Smooth muscle cell (in vitro differentiated cells): ENCODE results near the gene RBP2. TPM values are rescaled to one million over a fixed set of nuclear protein-coding genes. Genes with fewer than 3 reads are reported as not detected.

Source experiments
- DNase-seq: peaks from one replicate; lab custom pipeline; 2025; ENCODE audit not compliant: unreplicated experiment; lab: John Stamatoyannopoulos, UW
- H2AFZ ChIP-seq: fragments of 200-600 bp; sonication (generic); 2 replicates; pipeline ENCODE4 v1.6.0; 2016; ENCODE audit warnings: antibody characterized with exemption, low read depth, mild to moderate bottlenecking
- H3F3A ChIP-seq: fragments of 200-600 bp; sonication (generic); 2 replicates; pipeline ENCODE4 v1.6.0; 2017; ENCODE audit warnings: antibody characterized with exemption, low read depth
- H3K27ac ChIP-seq: fragments of 200-600 bp; sonication (generic); 2 replicates; pipeline ENCODE4 v1.5.1; 2016; ENCODE audit warnings: low read depth, mild to moderate bottlenecking
- H3K27me3 ChIP-seq: fragments of 200-600 bp; sonication (generic); 2 replicates; pipeline ENCODE4 v1.6.1; 2016; ENCODE audit warnings: low read depth, mild to moderate bottlenecking
- H3K36me3 ChIP-seq: fragments of 200-600 bp; sonication (generic); 2 replicates; pipeline ENCODE4 v1.5.1; 2016; ENCODE audit warnings: low read depth
- H3K4me1 ChIP-seq: fragments of 200-600 bp; sonication (generic); 2 replicates; pipeline ENCODE4 v1.5.1; 2016; ENCODE audit warnings: low read depth
- H3K4me2 ChIP-seq: fragments of 200-600 bp; sonication (generic); 2 replicates; pipeline ENCODE4 v1.6.0; 2016; ENCODE audit warnings: mild to moderate bottlenecking
- H3K4me3 ChIP-seq: fragments of 200-600 bp; sonication (generic); 2 replicates; pipeline ENCODE4 v1.5.1; 2016; ENCODE audit warnings: mild to moderate bottlenecking
- H3K79me2 ChIP-seq: fragments of 200-600 bp; sonication (generic); 2 replicates; pipeline ENCODE4 v1.6.0; 2016; ENCODE audit warnings: low read depth, mild to moderate bottlenecking
- H3K9ac ChIP-seq: fragments of 200-600 bp; sonication (generic); 2 replicates; pipeline ENCODE4 v1.6.0; 2016; ENCODE audit warnings: low read depth
- H3K9me3 ChIP-seq: fragments of 200-600 bp; sonication (generic); replicated peaks from 2 replicates; pipeline ENCODE4 v1.5.1; 2016; ENCODE audit warnings: low read depth
- H4K20me1 ChIP-seq: fragments of 200-600 bp; sonication (generic); 2 replicates; pipeline ENCODE4 v1.6.0; 2016; ENCODE audit warnings: low read depth
- WGBS: methylation state at CpG from one replicate; pipeline ENCODE4 v1.1.7; 2016; ENCODE audit warnings: low lambda C conversion rate; 5-methylcytosine and 5-hydroxymethylcytosine counted together
- polyA plus RNA-seq: library from polyadenylated mRNA; unstranded; fragments of >200 nt; fragmentation: Nextera tagmentation; extraction: Ambion mirVana; gene quantifications from 2 replicates; pipeline ENCODE4 v1.2.1, GENCODE V29; 2016
- total RNA-seq: library from RNA; depleted of rRNA; stranded (reverse); fragments of >200 nt; gene quantifications from 2 replicates; pipeline ENCODE4 v1.2.3, GENCODE V29; 2014
- TF ChIP-seq, protein P1 (sequence below): fragments of 200-600 bp; sonication (generic); IDR thresholded peaks from 2 replicates; pipeline ENCODE4 v1.5.1; 2017; ENCODE audit warnings: borderline replicate concordance, mild to moderate bottlenecking, antibody characterized with exemption; ENCODE audit not compliant: insufficient read depth, poor library complexity, severe bottlenecking

The RBP2 gene
- total and polyA plus RNA-seq, 2 experiments from 2014 or later = not detected

DNA sequence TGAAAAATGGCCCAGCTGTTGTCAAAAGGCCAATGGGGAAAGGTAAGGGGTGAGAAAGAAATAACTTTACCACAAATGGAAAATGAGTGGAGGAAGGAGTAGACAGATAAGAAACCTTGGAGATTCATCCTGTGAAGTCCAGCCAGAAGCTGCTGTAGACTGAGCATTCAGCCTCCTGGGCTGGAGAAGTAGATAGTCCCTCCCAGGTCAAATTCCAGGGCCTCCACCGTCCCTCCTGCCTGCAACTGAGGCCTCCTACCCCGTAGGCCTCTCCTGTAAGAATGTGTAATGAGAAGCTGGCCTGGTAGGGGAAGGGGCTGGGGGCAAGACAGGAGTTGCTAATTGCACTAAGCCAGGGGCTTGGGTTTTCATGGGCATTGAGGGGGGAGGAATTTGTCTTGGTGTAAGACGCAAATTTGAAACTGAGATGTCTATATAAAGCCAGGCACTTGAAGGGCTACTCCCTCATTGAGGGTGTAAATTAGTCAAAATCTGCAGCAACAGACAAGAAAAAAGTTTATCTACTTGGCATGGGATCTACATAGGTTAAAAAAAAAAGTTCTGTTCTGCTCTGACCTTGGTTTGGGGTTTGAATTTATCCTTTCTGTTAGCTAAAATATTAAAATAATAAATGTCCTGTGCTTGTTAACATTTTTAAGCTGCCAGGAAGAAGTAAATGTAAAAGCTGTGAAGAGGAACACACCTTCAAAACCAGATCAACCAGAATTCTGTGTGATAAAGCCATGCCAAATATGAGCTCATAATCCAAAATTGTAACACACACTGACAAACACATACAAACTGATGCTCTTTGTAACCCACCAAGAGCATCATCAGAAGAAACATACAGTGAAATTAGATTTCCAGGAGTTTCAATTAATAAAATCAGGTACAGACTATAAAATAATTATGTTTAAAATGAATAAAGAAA, 1.7 kb upstream of the RBP2 start:
- Histone ChIP-seq H3F3A (no peaks in the 10 kb centered on the region), H3K27me3 (no peaks in the 10 kb centered on the region)
- TF ChIP-seq, protein P1, sequence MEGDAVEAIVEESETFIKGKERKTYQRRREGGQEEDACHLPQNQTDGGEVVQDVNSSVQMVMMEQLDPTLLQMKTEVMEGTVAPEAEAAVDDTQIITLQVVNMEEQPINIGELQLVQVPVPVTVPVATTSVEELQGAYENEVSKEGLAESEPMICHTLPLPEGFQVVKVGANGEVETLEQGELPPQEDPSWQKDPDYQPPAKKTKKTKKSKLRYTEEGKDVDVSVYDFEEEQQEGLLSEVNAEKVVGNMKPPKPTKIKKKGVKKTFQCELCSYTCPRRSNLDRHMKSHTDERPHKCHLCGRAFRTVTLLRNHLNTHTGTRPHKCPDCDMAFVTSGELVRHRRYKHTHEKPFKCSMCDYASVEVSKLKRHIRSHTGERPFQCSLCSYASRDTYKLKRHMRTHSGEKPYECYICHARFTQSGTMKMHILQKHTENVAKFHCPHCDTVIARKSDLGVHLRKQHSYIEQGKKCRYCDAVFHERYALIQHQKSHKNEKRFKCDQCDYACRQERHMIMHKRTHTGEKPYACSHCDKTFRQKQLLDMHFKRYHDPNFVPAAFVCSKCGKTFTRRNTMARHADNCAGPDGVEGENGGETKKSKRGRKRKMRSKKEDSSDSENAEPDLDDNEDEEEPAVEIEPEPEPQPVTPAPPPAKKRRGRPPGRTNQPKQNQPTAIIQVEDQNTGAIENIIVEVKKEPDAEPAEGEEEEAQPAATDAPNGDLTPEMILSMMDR = no peak

DNA sequence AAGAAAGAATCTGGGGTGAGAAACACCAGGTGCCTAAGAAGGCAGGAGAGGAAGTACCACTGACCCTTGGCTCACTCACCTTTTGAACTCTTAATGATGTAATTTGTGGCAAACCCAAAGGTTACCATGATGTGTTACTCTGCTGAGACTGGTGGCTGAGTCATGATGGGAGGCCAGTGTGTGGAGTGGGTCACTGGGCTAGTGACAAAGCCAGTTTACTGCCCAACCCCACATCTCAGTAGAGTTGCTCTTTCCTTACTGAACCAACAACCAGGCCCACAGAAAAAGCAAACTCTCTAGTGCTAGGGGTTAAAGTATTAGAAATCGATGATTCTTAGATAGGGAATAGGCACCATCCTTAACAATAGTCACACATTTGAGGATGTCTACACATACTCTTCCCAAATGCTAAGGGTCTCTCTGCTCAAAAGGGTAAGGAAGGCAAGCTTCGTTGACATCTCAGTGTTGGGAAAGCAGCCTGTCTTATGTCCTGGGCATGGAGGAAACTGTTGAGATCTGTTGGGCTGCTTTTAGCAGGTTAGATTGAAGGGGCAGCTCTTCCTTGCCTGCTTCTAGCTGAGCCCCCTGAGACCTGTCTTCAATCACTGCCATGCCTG, 3.1 kb downstream of the RBP2 start:
- WGBS = 94% methylated on average over 2 of the region's 2 CpGs
- TF ChIP-seq, protein P1 = no peak

More for the DNA sequence above, 1.7 kb upstream of the RBP2 start:
- Histone ChIP-seq H3K4me3 (no peak overlapping the region), H3K79me2 (no peaks in the 10 kb centered on the region), H3K9ac (no peak overlapping the region), H3K4me1 (no peaks in the 10 kb centered on the region), H3K4me2 (no peak overlapping the region), H4K20me1 (no peaks in the 10 kb centered on the region), H2AFZ (no peak overlapping the region), H3K27ac (no peak overlapping the region), H3K9me3 (no peaks in the 10 kb centered on the region), H3K36me3 (no peaks in the 10 kb centered on the region)
- DNase-seq = no peak
- 66% methylated on average over 3 of the region's 3 CpGs for WGBS

DNA sequence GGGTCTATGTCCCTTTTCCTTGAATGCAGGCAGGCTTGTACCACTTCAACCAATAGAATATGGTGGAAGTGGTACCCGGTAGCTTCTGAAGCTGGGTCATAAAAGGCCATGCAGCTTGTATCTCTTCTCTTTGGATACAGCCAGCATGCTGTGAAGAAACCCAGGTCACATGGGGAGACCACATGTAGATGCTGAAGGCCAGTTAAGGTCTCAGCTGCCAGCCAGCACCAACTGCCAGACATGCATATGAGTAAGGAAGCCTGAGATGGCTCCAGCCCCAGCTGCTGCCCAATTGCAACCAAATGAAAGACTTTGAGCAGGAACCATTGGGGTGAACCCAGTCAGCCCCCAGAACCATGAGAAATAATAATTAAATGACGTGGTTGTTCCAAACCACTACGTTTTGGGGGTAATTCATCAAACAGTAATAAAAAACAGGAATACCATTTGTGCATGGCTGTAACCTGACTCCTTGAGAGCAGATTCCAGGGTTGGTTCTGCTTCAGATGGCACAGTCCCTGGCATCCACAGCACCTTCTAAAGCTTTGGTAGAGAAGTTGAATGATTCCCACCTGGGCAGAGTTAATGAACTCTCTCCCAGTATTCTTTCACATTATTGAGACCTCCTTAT, 3.8 kb downstream of the RBP2 start:
- Histone ChIP-seq H3K9ac (no peak overlapping the region), H3K9me3 (no peaks in the 10 kb centered on the region), H3K4me2 (no peak overlapping the region), H3F3A (no peaks in the 10 kb centered on the region), H3K36me3 (no peaks in the 10 kb centered on the region), H3K4me3 (no peak overlapping the region), H3K27ac (no peak overlapping the region), H4K20me1 (no peaks in the 10 kb centered on the region), H3K4me1 (no peaks in the 10 kb centered on the region), H3K79me2 (no peaks in the 10 kb centered on the region), H2AFZ (no peak overlapping the region), H3K27me3 (no peaks in the 10 kb centered on the region)
- DNase-seq = no peak
- TF ChIP-seq, protein P1 = no peak
- WGBS = 87% methylated on average over 3 of the region's 3 CpGs

More for the DNA sequence above, 3.1 kb downstream of the RBP2 start:
- H4K20me1 ChIP-seq = no peaks in the 10 kb centered on the region
- H3K4me3 ChIP-seq = no peak overlapping the region
- no peak overlapping the region for H2AFZ ChIP-seq
- H3K9ac ChIP-seq = no peak overlapping the region
- no peaks in the 10 kb centered on the region for H3F3A ChIP-seq
- DNase-seq = no peak
- H3K4me1 ChIP-seq = no peaks in the 10 kb centered on the region
- H3K4me2 ChIP-seq = no peak overlapping the region
- H3K36me3 ChIP-seq = no peaks in the 10 kb centered on the region
- no peaks in the 10 kb centered on the region for H3K79me2 ChIP-seq
- no peaks in the 10 kb centered on the region for H3K9me3 ChIP-seq
- no peak overlapping the region for H3K27ac ChIP-seq
- H3K27me3 ChIP-seq = no peaks in the 10 kb centered on the region
